Activated B cell treated with CpG ODN at 0.5 μM for 24 hours (primary cell): Measurements from ENCODE around the gene TIMM21. TPM values are rescaled to one million over a fixed set of nuclear protein-coding genes. Genes with fewer than 3 reads are reported as not detected.
A peak's percentile ranks its signal among the peaks of the same experiment; 100 is the strongest.

Experiments used
- ATAC-seq: fragments of 200-7000 bp; cut with Tn5 transposase; one replicate; pipeline ENCODE4 v1.10.0; 2021; ENCODE audit warnings: low read depth, mild to moderate bottlenecking, moderate library complexity
- CTCF ChIA-PET: fragments of 350-600 bp; sonication (Branson Sonifier 250); formaldehyde crosslinking; loops from one replicate; lab custom pipeline; 2021; ENCODE audit warnings: antibody characterized with exemption; lab: Charles Lee
- POLR2A ChIA-PET: fragments of 350-600 bp; sonication (Branson Sonifier 250); formaldehyde crosslinking; loops from one replicate; lab custom pipeline; 2021; ENCODE audit warnings: antibody characterized with exemption; lab: Charles Lee
- DNase-seq: peaks from one replicate; pipeline ENCODE4 v3.0.0; 2022
- H3K27ac Mint-ChIP-seq: one replicate; pipeline ENCODE4 v1.8.0; 2020; ENCODE audit warnings: mixed read lengths
- H3K27me3 Mint-ChIP-seq: one replicate; pipeline ENCODE4 v1.8.0; 2021; ENCODE audit warnings: mixed read lengths
- H3K36me3 Mint-ChIP-seq: one replicate; pipeline ENCODE4 v1.8.0; 2021; ENCODE audit warnings: low read depth, mixed read lengths
- H3K4me1 Mint-ChIP-seq: one replicate; pipeline ENCODE4 v1.8.0; 2021; ENCODE audit warnings: mixed read lengths
- H3K4me3 Mint-ChIP-seq: one replicate; pipeline ENCODE4 v1.8.0; 2020; ENCODE audit warnings: mild to moderate bottlenecking, mixed read lengths
- H3K9me3 Mint-ChIP-seq: one replicate; pipeline ENCODE4 v1.8.0; 2020; ENCODE audit warnings: mixed read lengths
- intact Hi-C: fragments of 100-400 bp; cut with micrococcal nuclease; formaldehyde crosslinking; loops from one replicate; pipeline ENCODE4 v1.15.1; 2024
- total RNA-seq: library from RNA; stranded (reverse); gene quantifications from 2 replicates; pipeline ENCODE4 v1.2.3, GENCODE V29; 2022
- TF ChIP-seq, protein P1 (sequence below): fragments of 200-600 bp; IDR thresholded peaks from one replicate; pipeline ENCODE4 v1.8.0; 2022; ENCODE audit warnings: antibody characterized with exemption, mild to moderate bottlenecking

The TIMM21 gene
- total RNA-seq, 1 donor from 2014 or later = 23.3 TPM

DNA sequence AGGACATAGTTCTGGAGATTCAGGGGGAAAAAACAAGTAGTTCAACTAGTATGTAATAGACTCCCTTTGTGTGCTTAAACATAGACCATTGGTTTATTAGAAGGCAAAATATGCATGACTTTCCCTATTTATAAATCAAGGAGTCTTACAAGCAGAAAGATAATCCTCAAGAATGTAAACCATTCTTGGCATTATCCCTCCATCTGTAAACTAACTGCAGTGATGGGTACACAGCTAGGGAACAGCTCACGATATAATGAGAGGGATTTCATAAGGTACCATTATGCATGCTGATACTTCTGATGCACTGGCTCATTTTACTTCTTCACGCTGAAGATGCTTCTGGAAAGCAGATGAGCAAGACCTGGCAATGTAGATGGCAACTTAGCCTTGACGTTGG lies 1.6 kb upstream of the TIMM21 start:
- Mint-ChIP-seq H3K36me3 (peaks cover 29% of the 10 kb centered on the region), H3K9me3 (no peaks in the 10 kb centered on the region), H3K4me3 (peak overlapping the region; percentile 97), H3K4me1 (peaks cover 45% of the 10 kb centered on the region), H3K27me3 (peaks cover 1% of the 10 kb centered on the region), H3K27ac (peak overlapping the region; percentile 99)
- no peak for ATAC-seq
- TF ChIP-seq, protein P1, sequence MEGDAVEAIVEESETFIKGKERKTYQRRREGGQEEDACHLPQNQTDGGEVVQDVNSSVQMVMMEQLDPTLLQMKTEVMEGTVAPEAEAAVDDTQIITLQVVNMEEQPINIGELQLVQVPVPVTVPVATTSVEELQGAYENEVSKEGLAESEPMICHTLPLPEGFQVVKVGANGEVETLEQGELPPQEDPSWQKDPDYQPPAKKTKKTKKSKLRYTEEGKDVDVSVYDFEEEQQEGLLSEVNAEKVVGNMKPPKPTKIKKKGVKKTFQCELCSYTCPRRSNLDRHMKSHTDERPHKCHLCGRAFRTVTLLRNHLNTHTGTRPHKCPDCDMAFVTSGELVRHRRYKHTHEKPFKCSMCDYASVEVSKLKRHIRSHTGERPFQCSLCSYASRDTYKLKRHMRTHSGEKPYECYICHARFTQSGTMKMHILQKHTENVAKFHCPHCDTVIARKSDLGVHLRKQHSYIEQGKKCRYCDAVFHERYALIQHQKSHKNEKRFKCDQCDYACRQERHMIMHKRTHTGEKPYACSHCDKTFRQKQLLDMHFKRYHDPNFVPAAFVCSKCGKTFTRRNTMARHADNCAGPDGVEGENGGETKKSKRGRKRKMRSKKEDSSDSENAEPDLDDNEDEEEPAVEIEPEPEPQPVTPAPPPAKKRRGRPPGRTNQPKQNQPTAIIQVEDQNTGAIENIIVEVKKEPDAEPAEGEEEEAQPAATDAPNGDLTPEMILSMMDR = no peak
- DNase-seq = no peak
- ChIA-PET POLR2A (no interaction called here), CTCF (no interaction called here)
- intact Hi-C loops = loop anchor here (1.0 to 5.0 kb wide), 5 partner anchors 64 to 451 kb away; partner anchors contain the start of gene ZNF407

GRCh38 chr18:74147491-74147778 lies 888 bp upstream of the TIMM21 start:
- Mint-ChIP-seq H3K36me3 (peaks cover 32% of the 10 kb centered on the region), H3K9me3 (no peaks in the 10 kb centered on the region), H3K27me3 (peaks cover 1% of the 10 kb centered on the region), H3K27ac (peak overlapping the region; percentile 99), H3K4me1 (peaks cover 48% of the 10 kb centered on the region), H3K4me3 (peak overlapping the region; percentile 97)
- CTCF ChIA-PET = no interaction called here
- no peak for ATAC-seq
- TF ChIP-seq, protein P1 = no peak
- POLR2A ChIA-PET = no interaction called here
- no peak for DNase-seq
- intact Hi-C loops = loop anchor here (1.0 to 5.0 kb wide), 5 partner anchors 65 to 450 kb away; partner anchors contain the start of gene ZNF407

DNA sequence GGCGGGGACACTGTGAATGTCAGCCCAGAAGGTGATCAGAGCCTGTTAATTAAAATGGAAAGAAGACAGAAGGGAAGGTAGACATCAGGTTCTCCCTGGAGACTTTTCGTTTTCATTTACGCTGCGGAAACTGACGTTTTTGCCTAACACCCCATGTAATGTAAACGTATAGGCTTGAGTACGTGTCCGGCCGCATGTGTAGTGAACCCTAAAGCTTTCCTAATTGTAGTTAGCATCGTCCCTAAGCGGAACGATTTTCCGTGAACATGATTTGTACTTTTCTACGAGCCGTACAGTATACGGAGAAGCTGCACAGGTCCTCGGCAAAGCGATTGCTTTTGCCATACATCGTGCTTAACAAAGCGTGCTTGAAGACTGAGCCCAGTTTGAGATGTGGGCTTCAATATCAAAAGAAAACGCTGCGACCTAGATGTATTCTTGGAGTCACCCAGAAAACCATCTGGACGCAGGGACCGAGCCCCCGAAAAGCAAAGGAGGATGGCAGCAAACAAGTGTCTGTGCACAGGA lies 284 bp downstream of the TIMM21 start:
- intact Hi-C loops = loop anchor here (1.0 to 5.0 kb wide), 9 partner anchors 48 to 1076 kb away; partner anchors contain the start of genes CNDP2 and TSHZ1
- TF ChIP-seq, protein P1 = no peak
- H3K27ac Mint-ChIP-seq = peak overlapping the region; percentile 99
- POLR2A ChIA-PET = interaction anchor here (0.6 to 1.5 kb wide), 3 partner anchors 86 to 348 kb away, joined by 3 to 5 read pairs (median 3); partner anchors contain the start of genes CNDP2 and CYB5A
- CTCF ChIA-PET = no interaction called here
- DNase-seq = no peak
- H3K4me1 Mint-ChIP-seq = peaks cover 48% of the 10 kb centered on the region
- peak overlapping the region; percentile 97 for H3K4me3 Mint-ChIP-seq
- H3K36me3 Mint-ChIP-seq = peaks cover 39% of the 10 kb centered on the region
- no peak for ATAC-seq
- H3K27me3 Mint-ChIP-seq = peaks cover 1% of the 10 kb centered on the region
- H3K9me3 Mint-ChIP-seq = no peaks in the 10 kb centered on the region

DNA sequence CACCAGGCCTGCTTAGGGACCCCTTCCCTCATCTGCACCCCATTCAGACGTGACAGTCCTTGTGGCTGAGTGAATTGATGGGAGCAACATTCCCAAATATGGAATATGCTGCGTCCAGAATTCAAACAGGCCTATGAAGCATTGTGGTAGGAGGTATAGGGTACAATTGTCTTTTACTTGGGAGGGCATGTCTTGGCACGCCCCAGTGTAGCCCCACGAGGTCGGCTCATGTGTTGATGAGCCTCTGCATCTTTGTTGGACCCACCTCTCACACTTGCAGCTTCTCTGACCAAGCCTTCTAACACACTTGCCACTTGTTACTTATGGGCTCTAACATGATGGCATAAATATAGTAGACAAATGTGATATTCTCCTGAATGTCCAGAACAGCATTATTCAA lies 1.6 kb downstream of the TIMM21 start:
- peaks cover 46% of the 10 kb centered on the region for H3K36me3 Mint-ChIP-seq
- TF ChIP-seq, protein P1 = no peak
- no peaks in the 10 kb centered on the region for H3K9me3 Mint-ChIP-seq
- CTCF ChIA-PET = no interaction called here
- no peak overlapping the region for H3K4me3 Mint-ChIP-seq
- POLR2A ChIA-PET = no interaction called here
- DNase-seq (no peak), ATAC-seq (no peak)
- peaks cover 48% of the 10 kb centered on the region for H3K4me1 Mint-ChIP-seq
- no peak overlapping the region for H3K27ac Mint-ChIP-seq
- peaks cover 1% of the 10 kb centered on the region for H3K27me3 Mint-ChIP-seq
- intact Hi-C loops = loop anchor here (2.0 to 5.0 kb wide), 2 partner anchors 207 to 1077 kb away; no protein-coding TSS in a partner anchor

DNA sequence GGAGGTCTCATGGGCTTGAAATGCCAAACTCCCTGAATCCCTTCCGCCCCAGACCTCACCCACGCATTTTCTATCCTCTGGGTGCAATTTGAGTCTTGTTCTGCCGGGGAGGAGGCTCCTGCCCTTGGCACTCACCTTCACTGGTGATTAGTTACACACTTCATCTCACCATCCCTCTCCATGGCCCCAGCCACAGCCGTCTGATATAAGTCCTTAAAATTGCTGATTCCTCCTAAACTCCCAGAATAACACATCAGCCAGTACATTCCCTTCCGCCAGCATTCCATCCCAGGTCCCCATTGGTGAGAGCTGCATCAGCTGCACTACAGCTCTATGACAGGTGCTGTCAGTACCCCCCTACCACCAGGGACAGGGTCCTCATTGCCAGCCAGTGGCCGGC lies 3.9 kb downstream of the TIMM21 start:
- H3K9me3 Mint-ChIP-seq = no peaks in the 10 kb centered on the region
- no peak overlapping the region for H3K4me3 Mint-ChIP-seq
- no peak overlapping the region for H3K27ac Mint-ChIP-seq
- ChIA-PET POLR2A (no interaction called here), CTCF (interaction anchor here (0.6 kb wide), 1 partner anchor 1529 kb away, joined by 4 read pairs; no protein-coding TSS in a partner anchor)
- intact Hi-C loops = no loop called here
- peaks cover 64% of the 10 kb centered on the region for H3K36me3 Mint-ChIP-seq
- H3K4me1 Mint-ChIP-seq = peaks cover 41% of the 10 kb centered on the region
- ATAC-seq (no peak), DNase-seq (no peak)
- TF ChIP-seq, protein P1 = no peak
- peaks cover 1% of the 10 kb centered on the region for H3K27me3 Mint-ChIP-seq
